Measurements from ENCODE around the gene MS4A10. TPM values are rescaled to one million over a fixed set of nuclear protein-coding genes. Genes with fewer than 3 reads are reported as not detected.

Gene MS4A10
- total RNA-seq, 1 experiment from 2014 or later: not detected

DNA sequence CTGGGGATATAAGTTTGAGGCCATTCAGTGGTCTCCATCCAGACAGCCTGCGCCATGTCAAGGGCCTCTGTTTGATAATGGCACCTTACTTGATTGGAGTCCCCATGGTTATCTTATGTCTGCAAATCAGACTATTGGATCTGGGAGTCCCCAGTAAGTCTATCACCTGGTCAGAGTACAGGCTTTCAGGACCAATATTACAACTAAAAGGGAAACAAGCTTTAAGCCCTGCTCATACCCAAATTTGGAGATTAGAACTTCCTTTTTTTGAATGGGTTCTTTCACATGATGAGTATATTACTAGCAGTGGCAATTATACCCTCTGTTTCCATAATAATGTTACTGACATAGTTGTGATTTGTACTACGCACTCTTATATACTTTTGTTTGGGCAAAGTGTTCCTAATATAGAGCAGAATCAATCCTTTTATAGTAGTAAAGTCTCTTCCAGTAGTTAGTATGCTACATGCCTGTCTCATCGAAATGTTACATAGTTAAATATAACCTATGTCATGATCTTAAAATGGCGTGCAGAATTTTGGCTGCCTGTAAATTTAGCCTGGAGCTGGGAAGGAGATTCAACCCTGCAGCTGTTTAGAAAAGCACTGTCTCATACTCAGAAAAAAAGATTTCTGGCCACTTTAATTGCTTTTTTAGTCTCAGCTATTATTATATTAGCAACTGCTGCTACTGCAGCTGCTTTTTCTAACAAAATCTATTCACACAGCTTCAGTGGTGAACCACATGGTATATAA, 23.5 kb upstream of the MS4A10 start:
- H3K9me2 ChIP-seq (replicated peaks; ENCODE audit: low read length): no peaks in the 10 kb centered on the region
- intact Hi-C loops (cut with micrococcal nuclease): loop anchor here (5.0 kb wide), 1 partner anchor 494 kb away; no protein-coding TSS in a partner anchor
- ATAC-seq (no peak), DNase-seq (no peak)
- H3K27me3 ChIP-seq (ENCODE audit: low read length): peaks cover 56% of the 10 kb centered on the region
- H3K4me3 ChIP-seq (ENCODE audit: low read length): no peak overlapping the region
- TF ChIP-seq EZH2phosphoT487 (IDR thresholded peaks at IDR 0.05; ENCODE audit: borderline replicate concordance, low read length) (no peak), EZH2 (IDR thresholded peaks at IDR 0.05; ENCODE audit: low read length, unreplicated experiment) (no peak)
- TF ChIP-seq, protein P1, sequence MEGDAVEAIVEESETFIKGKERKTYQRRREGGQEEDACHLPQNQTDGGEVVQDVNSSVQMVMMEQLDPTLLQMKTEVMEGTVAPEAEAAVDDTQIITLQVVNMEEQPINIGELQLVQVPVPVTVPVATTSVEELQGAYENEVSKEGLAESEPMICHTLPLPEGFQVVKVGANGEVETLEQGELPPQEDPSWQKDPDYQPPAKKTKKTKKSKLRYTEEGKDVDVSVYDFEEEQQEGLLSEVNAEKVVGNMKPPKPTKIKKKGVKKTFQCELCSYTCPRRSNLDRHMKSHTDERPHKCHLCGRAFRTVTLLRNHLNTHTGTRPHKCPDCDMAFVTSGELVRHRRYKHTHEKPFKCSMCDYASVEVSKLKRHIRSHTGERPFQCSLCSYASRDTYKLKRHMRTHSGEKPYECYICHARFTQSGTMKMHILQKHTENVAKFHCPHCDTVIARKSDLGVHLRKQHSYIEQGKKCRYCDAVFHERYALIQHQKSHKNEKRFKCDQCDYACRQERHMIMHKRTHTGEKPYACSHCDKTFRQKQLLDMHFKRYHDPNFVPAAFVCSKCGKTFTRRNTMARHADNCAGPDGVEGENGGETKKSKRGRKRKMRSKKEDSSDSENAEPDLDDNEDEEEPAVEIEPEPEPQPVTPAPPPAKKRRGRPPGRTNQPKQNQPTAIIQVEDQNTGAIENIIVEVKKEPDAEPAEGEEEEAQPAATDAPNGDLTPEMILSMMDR (conservative IDR thresholded peaks at IDR 0.05; ENCODE audit: low read depth, low read length): no peak
- no peaks in the 10 kb centered on the region for H3K9me3 ChIP-seq (ENCODE audit: low read length)
- H3K9ac ChIP-seq (ENCODE audit: low read length): no peak overlapping the region
- H3K27ac ChIP-seq (ENCODE audit: low read length): no peak overlapping the region
- no TSS peak for BruUV-seq (replicated peaks)
- H2AFZ ChIP-seq (ENCODE audit: low read length): no peak overlapping the region
- peaks cover 10% of the 10 kb centered on the region for H3K4me1 ChIP-seq (ENCODE audit: insufficient read depth, low read length)
- no peak overlapping the region for H3K4me2 ChIP-seq (ENCODE audit: low read length)
- H3K36me3 ChIP-seq (ENCODE audit: low read depth, low read length): no peaks in the 10 kb centered on the region
- no peaks in the 10 kb centered on the region for H3F3A ChIP-seq (ENCODE audit: low read length, unreplicated experiment)
- ChIA-PET CTCF (no interaction called here), POLR2A (ENCODE audit: unreplicated experiment) (no interaction called here)
- no peaks in the 10 kb centered on the region for H3K79me2 ChIP-seq (ENCODE audit: low read length)
- H4K20me1 ChIP-seq (ENCODE audit: low read length): no peaks in the 10 kb centered on the region

DNA sequence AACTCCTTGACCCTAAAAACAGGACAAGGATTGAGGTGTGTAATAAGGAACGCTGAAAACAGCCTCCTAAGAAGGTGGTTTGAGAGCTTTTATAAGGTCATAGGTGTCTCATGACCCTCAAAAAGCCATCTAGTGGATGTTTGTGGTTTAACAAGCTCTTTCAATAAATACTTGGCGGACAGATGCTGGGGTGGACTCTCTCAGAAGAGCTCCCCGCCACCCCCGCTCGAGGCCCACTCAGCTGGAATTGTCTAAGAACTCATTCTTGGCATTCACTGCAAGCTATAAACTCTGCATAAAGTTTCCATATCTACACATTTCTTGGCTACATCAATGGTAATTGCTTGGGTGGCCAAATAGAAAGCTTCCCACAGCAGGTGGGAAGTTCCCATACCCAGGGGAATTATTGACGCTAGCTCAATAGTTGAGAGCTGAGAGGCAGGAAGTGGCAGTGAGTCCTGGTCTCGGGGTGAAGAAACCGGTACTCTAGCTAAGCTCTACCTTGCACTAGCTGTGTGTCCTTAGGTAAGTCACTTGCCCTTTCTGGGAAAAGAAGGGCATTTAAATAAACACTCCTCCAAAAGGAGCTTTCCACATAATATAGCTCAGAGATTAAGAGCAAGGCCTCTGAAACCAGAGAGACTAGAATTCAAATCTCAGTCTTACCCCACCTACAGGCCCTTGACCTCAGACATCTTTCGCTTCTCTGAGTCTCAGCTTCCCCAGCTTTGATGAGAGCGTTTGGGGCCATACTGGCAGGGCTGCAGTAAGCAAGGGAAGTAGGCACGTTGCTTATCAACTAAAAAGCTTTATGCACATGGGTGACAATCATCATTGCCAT, 22.1 kb upstream of the MS4A10 start:
- no peaks in the 10 kb centered on the region for H4K20me1 ChIP-seq (ENCODE audit: low read length)
- H3K9me3 ChIP-seq (ENCODE audit: low read length): no peaks in the 10 kb centered on the region
- H3K4me2 ChIP-seq (ENCODE audit: low read length): no peak overlapping the region
- no peak overlapping the region for H3K9ac ChIP-seq (ENCODE audit: low read length)
- TF ChIP-seq, protein P1 (conservative IDR thresholded peaks at IDR 0.05; ENCODE audit: low read depth, low read length): peak; percentile 61
- no peak for TF ChIP-seq EZH2phosphoT487 (IDR thresholded peaks at IDR 0.05; ENCODE audit: borderline replicate concordance, low read length)
- no peaks in the 10 kb centered on the region for H3K79me2 ChIP-seq (ENCODE audit: low read length)
- peaks cover 44% of the 10 kb centered on the region for H3K27me3 ChIP-seq (ENCODE audit: low read length)
- H3K9me2 ChIP-seq (replicated peaks; ENCODE audit: low read length): no peaks in the 10 kb centered on the region
- ATAC-seq: no peak
- ChIA-PET POLR2A (ENCODE audit: unreplicated experiment) (no interaction called here), CTCF (interaction anchor here (0.5 to 1.3 kb wide), 5 partner anchors 9 to 65 kb away, joined by 3 to 7 read pairs (median 4); no protein-coding TSS in a partner anchor)
- no peaks in the 10 kb centered on the region for H3F3A ChIP-seq (ENCODE audit: low read length, unreplicated experiment)
- no peaks in the 10 kb centered on the region for H3K36me3 ChIP-seq (ENCODE audit: low read depth, low read length)
- peaks cover 10% of the 10 kb centered on the region for H3K4me1 ChIP-seq (ENCODE audit: insufficient read depth, low read length)
- no TSS peak for BruUV-seq (replicated peaks)
- H3K4me3 ChIP-seq (ENCODE audit: low read length): no peak overlapping the region
- no peak overlapping the region for H3K27ac ChIP-seq (ENCODE audit: low read length)
- intact Hi-C loops (cut with micrococcal nuclease): loop anchor here (5.0 kb wide), 1 partner anchor 496 kb away; no protein-coding TSS in a partner anchor
- H2AFZ ChIP-seq (ENCODE audit: low read length): no peak overlapping the region
- DNase-seq: peak; percentile 51

All from PC-3 (cell line).